Activated CD8-positive, alpha-beta memory T cell treated with anti-CD3 and anti-CD28 coated beads, Interleukin-2, amount 50 U/mL, for 1 hour (primary cell): ENCODE measurements around the gene THAP4.
"Not testable (repeated sequence)": the region's sequence is repeated elsewhere in the genome, so short reads cannot be mapped to it uniquely, and the experiment has no call there.

Source experiments
- DNase-seq: peaks from one replicate; pipeline ENCODE4 v3.0.0-alpha.2; 2020; ENCODE audit errors: extremely low read depth

The THAP4 gene

DNA sequence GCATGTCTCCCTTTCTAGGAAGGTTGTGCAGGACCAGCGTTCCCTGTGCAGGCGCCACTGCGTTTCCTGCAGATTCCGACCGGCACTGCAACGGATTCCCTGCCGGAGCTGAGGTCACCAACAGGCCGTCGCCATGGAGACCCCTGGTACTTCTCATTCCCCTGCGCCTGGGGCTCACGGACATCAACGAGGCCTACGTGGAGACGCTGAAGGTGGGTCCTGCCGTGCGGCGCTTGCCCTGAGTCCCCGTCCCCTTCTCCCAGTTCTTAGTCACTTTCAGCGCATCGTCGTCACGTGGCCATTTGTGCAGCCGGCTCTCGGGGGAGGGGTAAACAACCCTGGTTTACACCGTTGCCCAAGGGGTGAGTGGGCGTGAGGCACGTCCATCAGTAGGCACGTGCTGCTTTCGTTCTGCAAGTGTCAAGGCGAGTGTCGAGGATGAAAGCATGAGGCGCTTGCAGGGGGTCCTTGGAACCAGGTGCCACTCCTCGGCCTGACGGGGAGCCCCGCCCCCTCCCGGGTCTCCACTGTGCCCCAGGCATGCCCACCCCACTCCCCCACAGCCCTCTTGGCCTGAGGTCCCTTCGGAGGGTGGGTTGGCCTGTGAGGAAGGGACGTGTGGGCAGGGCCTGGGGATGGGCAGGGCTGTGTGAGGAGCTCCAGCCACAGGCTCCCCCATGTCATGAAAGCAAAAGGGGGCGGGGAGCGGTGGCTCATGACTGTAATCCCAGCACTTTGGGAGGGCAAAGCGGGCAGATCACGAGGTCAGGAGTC, 29.9 kb upstream of the THAP4 start:
- no peak for DNase-seq

DNA sequence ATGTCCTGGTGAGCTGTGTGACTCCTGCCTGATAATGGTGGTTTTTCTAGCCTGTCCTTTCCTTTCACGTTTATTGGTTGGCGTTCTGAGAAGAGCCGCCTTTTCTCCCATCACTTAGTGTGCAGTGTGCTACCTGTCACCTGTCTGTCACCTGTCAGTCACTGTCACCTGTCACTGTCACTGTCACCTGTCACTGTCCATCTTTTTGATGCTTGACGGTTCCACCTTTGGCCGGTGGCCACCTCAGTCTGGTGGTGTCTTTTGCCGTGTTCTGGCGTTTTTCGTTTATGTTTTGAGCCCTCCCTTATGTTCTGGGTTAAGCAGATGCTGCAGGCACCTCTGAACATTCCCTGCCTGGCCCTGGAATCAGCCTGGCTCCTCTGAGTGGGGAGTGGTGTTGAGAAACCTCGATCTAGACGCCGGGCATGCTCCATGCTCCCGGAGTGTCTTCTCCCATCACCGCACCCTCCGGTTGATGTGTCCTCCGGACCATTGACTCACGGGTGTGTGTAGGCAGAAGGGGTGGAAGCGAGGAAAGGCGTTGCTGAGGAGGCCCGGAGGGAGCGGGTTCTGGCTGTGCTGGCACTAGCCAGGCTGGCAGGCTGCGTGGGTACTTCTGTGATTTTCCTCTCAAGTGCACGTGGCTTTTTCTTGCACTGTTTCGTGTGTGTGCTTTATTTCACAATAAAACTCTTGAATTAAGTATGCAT, 28.9 kb upstream of the THAP4 start:
- no peak for DNase-seq

DNA sequence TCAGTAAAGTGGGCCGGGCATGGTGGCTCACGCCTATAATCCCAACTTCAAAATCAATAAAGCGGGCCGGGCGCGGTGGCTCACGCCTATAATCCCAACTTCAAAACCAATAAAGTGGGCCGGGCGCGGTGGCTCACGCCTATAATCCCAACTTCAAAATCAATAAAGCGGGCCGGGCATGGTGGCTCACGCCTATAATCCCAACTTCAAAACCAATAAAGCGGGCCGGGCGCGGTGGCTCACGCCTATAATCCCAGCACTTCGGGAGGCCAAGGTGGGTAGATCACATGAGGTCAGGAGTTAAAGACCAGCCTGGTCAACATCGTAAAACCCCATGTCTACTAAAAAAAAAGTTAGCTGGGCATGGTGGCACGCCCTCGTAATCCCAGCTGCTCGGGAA, 25.8 kb upstream of the THAP4 start:
- DNase-seq: not testable (repeated sequence)

DNA sequence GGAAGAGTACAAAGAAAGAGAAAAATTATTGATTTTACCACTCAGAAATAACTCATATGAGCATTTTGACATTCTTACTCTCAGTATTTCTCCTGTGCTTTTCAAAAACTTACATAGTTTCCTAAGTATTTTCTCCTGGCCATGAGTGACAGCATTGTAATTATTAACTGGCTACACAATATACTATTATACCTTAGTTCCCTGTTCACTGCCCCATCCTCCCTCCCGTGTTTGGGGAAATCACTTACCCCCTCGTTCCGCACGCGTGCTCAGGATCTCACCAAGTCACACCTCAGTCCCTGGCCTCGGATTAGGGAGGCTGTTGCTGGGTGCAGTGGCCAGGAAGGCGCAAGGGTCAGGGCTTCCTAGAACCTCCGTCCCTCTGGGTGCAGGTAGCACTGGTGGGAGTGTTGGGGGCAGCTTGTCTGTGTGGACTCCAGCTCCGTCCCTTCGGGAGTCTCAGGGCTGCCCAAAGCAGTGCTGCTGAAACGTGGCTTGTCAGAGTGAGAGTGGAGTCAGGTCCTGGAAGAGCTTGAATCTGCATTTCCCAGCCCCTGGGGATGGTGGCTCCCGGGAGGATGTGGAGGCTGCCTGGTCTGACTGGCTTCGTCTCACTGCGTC, 23.7 kb upstream of the THAP4 start:
- DNase-seq: no peak

DNA sequence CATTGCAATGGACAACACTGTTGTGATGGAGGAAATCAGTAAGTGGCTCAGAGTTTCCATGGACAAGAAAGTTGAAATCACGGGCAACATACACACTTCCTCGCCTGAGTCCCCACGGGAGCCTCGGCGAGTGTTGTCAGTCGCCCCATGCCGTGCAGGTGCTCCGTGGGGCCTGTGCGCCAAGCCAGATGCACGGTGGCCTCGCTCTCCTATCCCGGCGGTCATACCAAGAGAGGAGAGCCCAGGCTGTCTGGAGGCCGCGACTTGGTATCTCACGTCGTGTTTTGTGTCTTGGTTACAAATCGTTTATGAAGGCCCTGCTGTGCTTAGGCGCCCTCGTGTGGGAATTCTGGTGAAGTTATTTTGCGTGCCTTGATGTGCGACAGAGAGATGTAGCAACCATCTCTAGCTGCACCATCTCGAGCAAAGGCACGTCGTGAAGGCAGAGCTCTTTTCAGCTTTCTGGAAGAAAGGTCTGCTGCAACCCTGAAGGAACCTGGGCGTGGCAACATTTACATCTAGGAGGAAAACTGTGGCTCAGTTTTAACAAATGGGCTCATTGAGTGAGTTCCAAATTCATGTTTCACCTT, 22.3 kb upstream of the THAP4 start:
- no peak for DNase-seq

DNA sequence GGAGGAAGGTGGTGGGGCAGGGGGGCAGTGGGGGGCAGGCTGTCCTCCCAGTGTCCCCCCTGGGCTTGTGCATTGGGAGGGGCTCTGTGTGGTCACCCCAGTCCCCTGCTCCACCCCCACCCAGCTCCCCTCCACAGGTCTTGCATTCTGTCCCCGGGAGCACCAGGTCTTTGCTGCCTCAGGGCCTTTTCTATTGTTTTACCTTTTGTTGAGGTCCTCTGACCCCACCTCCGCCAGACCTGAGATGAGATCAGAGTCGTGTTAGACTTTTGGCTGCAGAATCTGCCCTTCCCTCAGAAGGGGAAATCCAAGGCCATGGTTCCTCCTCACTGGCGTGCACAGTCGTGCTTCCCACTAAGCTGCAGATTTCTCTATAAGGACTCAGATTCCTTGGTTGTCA, 21.3 kb upstream of the THAP4 start:
- DNase-seq: no peak

DNA sequence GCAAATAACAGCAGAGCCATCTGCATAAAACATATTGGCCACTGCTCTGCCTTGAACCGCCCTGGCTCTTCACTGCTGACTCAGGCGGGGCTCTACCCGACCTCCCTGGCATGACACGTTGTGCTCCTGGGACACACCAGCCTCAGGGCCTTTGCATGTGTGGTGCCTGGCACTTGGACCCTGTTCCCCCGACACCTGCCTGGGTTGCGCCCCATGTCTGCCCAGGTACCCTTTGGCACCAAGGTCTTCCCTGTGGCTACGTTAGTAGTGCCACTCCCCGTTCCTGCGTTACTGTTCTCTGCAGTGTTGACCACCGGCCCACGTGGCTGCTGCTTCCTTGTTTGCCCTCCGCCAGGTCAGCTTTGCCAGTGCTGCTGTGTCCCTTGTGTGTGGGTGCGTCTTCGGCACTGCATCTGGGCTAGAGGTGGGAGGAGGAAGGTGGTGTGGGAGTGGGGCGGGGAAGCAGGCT, 20.9 kb upstream of the THAP4 start:
- no peak for DNase-seq

DNA sequence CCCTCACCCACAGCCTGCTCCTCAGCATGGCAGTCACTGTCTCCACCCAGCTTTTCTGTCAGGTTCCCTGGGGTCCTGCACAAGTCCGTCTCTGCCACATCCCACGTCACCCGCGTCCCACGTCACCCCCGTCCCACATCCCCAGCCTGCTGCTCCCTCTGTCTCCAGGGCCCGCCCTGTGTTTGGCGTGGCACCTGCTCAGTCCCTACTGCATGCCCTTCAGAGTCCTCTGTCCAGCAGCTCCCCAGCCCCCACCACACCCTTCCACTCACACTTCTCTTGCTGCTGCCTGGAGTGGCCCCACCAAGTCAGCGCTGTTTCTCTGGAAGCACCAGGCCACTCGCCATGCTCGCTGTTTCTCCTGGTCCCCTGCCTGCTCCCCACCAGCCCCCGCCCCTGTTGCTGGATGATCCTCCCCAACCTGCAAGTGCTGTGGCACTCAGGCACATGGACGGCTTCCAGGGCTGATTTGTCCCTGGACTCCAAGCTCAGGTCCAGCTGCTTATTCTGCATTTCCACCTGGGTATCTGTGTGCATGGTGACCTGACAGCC, 19.3 kb upstream of the THAP4 start:
- no peak for DNase-seq

DNA sequence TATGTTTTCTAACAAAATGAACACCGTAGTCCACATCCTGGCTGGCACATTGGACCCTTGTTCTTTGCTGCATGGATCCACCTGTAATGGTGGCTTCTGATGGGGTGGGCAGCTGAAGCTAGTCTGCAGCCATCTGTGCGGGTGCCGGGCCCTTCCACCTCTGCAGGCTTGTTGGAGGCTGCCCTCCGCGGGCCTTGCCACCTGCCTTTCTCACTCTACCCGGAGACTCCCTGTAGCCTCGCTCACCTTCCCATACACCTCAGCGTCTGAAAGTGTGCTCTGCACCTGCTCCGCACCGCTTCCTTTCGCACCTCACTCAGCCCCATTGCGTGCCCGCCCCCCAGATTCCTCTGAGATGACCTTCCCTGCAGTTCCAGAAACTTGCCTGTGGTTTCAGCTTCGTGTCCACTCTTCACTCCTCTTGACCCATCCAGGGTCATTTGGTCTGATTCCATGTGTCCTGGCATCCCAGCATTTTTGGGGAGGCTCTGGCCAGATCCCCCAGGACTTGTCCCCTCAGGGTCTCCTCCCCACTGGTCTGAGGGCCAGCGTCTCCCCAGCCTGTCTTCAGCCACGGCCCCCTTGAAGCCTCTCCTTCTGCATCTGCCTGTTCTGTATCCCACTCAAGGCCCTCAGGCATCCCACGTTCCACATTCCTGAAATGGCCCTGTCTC, 18.7 kb upstream of the THAP4 start:
- no peak for DNase-seq

DNA sequence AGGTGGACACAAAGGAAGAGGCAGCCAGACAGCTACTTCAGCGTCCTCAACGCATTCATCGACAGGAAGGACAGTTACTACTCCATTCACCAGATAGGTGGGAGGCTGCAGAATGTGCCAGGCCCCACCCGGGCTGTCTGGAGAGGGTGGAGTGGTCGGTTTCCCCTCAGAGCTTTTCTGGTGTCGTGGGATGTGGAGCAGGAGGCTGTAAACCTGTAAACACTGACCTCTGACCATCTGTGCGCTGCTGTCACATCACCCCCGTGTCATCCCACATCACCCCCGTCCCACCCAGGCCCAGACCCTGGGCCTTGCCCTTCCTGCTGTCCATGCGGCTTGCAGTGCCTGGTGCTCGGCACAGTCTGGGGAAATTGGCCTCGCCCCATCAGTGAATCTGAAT, 17.6 kb upstream of the THAP4 start:
- DNase-seq: no peak

DNA sequence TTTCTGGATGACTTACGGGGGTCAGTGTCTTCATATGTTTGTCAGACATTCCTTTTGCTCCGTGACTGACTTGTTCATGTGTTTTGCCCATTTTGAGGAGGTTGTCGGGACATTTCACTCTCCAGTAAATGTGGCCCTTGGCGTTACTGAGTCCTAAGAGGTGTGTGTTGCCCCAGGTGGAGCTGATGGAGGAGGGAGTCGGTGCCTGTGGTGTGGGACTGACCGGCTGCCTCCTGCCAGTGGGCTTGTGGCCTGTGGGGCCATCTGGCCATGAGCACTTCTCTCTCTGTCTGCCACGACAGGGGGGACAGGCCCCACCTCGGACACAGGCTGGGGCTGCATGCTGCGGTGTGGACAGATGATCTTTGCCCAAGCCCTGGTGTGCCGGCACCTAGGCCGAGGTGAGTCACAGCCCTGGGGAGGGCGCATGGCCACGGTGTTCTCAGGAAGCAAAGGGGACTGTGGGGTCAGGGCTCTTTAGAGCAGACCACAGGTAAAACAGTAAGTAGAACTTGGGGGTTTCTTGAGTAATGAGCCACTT, 16.3 kb upstream of the THAP4 start:
- no peak for DNase-seq

DNA sequence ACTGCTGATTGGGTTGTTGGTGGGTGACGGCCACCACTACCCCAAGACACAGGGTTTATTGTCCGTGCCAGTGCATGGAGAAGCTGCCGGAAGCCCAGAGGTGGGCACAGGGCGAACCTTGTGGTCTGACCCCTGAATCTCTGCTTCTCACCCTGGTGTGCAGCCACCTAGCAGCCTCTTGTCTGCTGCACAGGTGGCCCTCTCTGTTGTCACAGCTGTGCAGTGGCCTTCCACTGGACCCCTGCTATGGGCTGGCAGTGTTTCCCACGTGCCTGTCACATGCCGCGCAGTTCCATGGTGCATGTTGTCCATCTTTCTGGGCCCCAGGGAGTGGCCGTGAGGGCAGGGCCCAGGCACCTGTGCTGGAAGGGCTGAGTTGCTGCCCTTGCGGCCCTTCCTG, 15.8 kb upstream of the THAP4 start:
- no peak for DNase-seq

DNA sequence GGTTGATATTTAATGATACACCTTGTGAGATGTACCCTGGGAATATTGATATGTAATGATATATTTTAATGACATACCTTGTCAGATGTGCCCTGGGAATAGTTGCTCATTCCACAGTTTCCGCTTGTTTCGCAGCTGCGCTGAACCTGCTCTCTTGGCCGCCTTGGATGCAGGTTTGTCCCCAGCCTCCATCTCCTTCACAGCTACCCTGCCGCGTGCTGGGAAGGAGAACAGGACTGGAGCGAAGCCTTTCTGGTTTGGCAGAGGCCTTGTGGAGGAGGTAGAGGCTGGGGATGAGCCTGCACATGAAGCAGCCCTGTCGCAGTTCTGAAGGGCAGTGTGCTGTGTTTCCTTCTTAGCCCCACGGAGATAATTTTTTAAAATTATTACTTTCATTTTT, 15.2 kb upstream of the THAP4 start:
- no peak for DNase-seq

DNA sequence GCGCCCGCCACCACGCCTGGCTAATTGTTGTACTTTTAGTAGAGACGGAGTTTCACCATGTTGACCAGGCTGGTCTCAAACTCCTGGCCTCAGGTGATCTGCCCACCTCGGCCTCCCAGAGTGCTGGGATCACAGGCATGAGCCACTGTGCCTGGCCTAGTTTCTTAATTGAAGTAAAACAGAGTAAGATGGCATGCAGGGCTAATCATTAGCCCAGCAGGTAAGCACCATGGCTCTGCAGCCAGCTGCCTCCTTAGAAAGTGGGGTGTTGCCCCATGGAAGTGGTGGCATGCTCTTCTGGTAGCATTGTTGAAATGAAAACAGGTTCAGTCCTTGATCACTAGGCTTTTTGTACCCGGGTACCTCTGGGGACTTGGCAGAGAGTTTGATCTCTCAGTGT, 13.0 kb upstream of the THAP4 start:
- no peak for DNase-seq

DNA sequence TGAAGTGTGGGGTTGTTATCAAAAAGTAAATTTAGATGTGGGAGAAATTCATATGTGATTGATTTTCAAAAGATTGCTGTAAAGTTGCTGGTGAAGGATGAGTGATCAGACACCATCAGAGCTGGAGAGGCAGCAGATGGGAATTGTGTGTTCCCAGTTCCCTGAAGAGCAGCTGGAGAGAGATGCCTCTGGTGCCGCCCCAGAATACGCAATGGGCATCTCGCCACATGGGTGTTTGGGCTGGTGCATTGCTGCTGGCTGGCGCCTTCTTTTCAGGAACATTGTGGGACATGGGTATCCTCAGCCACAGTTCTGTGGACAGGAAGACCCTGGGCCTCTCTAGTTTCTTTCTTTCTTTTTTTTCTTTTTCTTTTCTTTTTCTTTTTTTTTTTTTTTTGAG, 12.4 kb upstream of the THAP4 start:
- DNase-seq: no peak

DNA sequence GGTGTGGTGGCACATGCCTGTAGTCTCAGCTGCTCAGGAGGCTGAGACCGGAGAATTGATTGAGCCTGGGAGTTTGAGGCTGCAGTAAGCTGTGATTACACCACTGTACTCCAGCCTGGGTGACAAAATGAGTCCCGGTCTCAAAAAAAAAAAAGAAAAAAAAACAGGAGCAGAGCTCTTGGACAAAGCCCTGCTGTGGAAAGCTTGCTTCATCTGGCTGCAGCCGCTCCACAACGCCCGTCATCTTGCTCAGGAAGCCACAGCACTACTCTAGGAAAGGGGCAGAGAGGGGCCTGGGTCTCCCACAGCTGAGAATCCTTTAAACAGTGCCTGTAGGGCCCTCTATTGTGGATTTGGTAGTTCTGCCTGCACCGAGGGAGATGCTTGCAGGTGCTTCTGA, 11.5 kb upstream of the THAP4 start:
- DNase-seq: no peak

DNA sequence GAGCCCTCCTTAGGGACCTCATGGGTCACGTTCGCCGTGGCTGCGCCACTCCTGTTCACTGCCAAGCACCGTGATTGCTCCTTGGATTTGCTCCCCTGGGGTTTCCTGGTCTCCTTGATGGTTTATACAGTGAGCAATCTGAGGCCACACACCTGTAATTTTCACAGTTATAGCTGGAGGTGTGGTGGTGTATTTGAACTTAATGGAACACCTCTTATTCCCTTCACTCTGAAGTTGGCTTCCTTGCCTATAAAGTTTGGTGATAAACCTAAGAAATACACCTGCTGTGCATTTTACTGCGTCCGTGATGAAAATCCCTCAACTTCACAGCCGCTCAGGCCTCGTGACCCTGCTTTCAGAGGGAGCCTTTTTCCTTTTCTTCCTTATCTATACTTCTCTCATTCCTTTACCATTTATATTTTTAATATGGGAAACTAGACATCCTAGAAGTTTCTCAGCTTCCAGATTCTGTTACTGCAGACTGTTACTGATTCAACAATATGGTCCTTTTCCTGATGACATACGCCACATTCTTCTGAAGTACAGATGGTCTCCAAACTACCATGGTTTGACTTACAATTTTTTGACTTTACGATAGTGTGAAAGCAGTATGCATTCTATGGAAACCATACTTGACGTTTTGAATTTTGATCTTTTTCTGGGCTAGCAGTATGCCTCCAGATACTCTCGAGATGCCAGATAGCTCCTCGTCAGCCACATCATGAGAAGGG, 9.1 kb upstream of the THAP4 start:
- no peak for DNase-seq

DNA sequence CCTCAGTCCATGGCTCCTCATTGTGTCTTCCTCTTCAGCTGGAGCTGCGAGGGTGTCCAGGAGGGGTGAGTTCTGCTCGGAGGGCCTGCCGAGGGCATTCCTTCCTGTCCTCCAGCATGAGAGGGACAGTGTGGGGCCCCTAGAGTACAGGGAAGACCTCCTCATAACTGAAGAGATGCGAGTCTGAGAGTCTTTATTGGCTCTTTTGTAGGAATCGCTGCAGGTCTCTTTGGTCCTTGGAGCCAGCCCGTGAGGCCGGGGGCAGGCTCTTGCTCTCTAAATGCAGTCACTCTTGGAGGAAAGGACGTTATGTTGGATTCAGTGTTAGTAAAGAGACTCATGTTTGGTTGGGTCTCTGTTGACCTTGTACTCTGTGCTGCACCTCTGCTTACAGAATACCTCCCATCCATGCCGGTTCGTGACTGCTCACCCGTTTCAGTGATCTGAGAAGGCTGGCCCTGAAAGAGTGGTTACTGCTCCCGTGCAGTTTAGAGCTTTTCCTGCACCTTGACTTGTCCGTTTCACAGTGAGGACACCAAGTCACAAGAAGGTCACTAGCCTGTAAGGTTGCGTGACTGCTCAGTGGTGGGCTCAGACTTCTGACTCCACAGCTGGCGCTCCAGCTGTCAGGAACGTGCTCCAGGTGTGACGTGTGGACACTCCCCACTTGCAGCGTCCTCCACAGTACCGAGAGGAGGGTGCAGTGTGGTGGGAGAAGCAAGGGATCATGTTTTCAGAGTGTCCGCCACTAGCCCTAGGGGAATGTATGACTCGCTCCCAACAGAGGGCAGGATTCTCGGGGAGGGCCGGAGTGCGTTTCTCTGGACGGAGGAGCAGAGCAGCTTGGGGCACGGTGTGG, 8.3 kb upstream of the THAP4 start:
- DNase-seq: no peak

DNA sequence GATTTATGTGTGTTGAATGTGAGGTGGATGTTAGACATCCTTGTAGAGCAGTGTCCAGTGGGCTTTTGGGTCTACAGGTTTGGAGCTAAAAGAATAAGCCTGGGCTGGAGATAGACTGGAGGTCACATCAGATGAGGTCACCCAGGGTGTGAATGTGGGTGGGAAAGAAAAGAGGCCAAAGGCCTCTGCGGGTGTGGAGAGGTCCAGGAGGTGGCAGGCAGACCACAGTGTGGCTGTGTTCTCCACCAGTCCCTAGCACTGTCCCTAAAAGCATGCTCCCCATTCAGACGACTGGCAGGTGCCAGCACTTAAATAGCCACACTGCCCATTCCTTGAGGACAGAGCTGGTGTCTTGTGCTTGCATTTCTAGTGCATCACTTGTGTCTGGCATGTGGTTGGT, 4.7 kb upstream of the THAP4 start:
- no peak for DNase-seq
